HCT116 (cell line): ENCODE measurements around the gene TMEM139.

Source experiments
- EZH2phosphoT487 ChIP-seq: fragments of 200-600 bp; IDR thresholded peaks from 2 replicates; pipeline ENCODE4 v1.6.1; 2018; ENCODE audit warnings: antibody characterized with exemption, borderline replicate concordance
- POLR2AphosphoS5 ChIP-seq: IDR thresholded peaks from 2 replicates; pipeline ENCODE4 v1.6.1; 2011; ENCODE audit warnings: mild to moderate bottlenecking, low read depth, low read length, moderate library complexity
- SRF ChIP-seq: IDR thresholded peaks from 2 replicates; pipeline ENCODE4 v1.6.1; 2012; ENCODE audit warnings: low read depth
- TF ChIP-seq, protein P1 (sequence below), 3 experiments: fragments of 200-600 bp in 1 of 3; sonication (generic) in 1 of 3; IDR thresholded peaks in 2 of 3; conservative IDR thresholded peaks in 1 of 3; 2 replicates each; pipeline ENCODE4 v1.5.1; 2012 to 2017; ENCODE audit warnings: low read depth in 2 of 3, low read length in 2 of 3, antibody characterized with exemption in 1 of 3, borderline replicate concordance in 1 of 3, control low read depth in 1 of 3, mild to moderate bottlenecking in 1 of 3, mixed read lengths in 1 of 3, mixed run types in 1 of 3, moderate library complexity in 1 of 3; ENCODE audit not compliant: insufficient read depth in 1 of 3

DNA sequence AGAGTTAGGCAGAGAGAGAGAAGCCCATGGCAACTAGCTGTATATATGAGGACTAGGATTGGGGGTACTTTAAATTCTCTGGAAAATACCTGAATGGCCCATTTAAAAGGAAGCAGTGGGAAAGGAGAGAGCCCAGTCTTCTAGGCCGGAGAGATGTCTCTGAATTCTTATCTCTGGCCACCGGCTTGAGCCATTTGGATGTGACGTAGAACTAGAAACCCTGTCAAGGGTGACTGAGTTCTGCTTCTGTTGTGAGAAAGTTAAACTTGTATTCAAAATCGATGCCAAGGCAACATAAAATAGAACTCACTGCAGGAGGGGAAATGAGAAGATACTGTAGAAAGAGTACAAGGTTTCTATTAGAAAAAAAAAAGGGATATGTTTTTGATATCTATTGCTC, 27.8 kb upstream of the TMEM139 start:
- TF ChIP-seq, protein P1, sequence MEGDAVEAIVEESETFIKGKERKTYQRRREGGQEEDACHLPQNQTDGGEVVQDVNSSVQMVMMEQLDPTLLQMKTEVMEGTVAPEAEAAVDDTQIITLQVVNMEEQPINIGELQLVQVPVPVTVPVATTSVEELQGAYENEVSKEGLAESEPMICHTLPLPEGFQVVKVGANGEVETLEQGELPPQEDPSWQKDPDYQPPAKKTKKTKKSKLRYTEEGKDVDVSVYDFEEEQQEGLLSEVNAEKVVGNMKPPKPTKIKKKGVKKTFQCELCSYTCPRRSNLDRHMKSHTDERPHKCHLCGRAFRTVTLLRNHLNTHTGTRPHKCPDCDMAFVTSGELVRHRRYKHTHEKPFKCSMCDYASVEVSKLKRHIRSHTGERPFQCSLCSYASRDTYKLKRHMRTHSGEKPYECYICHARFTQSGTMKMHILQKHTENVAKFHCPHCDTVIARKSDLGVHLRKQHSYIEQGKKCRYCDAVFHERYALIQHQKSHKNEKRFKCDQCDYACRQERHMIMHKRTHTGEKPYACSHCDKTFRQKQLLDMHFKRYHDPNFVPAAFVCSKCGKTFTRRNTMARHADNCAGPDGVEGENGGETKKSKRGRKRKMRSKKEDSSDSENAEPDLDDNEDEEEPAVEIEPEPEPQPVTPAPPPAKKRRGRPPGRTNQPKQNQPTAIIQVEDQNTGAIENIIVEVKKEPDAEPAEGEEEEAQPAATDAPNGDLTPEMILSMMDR (IDR thresholded peaks at IDR 0.05 in 2 of 3, conservative IDR thresholded peaks at IDR 0.05 in 1 of 3; ENCODE audit: borderline replicate concordance in 1 of 3, insufficient read depth in 1 of 3, low read depth in 2 of 3, low read length in 2 of 3) = 0 out of 6 replicates have a peak, but pooled peaks of 1 of the 3 experiments have one; percentile 0
- TF ChIP-seq POLR2AphosphoS5 = no peak
- no peak for TF ChIP-seq EZH2phosphoT487
- TF ChIP-seq SRF = no peak
